ENCODE measurements around the gene GNG12. TPM values are rescaled to one million over a fixed set of nuclear protein-coding genes. Genes with fewer than 3 reads are reported as not detected.

Gene GNG12
- total RNA-seq, 2 donors from 2014 or later, result 77.1 to 131 TPM

- no peaks in the 10 kb centered on the region for H3K9me3 ChIP-seq
- H3K27me3 ChIP-seq, result no peaks in the 10 kb centered on the region
- H3K36me3 ChIP-seq, result no peaks in the 10 kb centered on the region
- DNase-seq, result no peak
- no peak overlapping the region for H3K4me3 ChIP-seq
- no peaks in the 10 kb centered on the region for H3K4me1 ChIP-seq
- no peak overlapping the region for H3K9ac ChIP-seq (ENCODE audit: low read depth in 2 of 2, low read length in 2 of 2)
- intact Hi-C loops (cut with DNase I), result no loop called here
- H3K27ac ChIP-seq, result no peak overlapping the region
- TF ChIP-seq CTCF (IDR thresholded peaks at IDR 0.05), result no peak
Observed at GRCh38 chr1:67792103-67792502, 41.2 kb downstream of the GNG12 start.

GRCh38 chr1:67791686-67792085 is 41.6 kb downstream of the GNG12 start:
- Histone ChIP-seq H3K4me3 (no peak overlapping the region), H3K4me1 (no peaks in the 10 kb centered on the region), H3K9ac (ENCODE audit: low read depth in 2 of 2, low read length in 2 of 2) (no peak overlapping the region), H3K27ac (no peak overlapping the region), H3K27me3 (no peaks in the 10 kb centered on the region), H3K36me3 (no peaks in the 10 kb centered on the region), H3K9me3 (no peaks in the 10 kb centered on the region)
- intact Hi-C loops (cut with DNase I), result no loop called here
- TF ChIP-seq CTCF (IDR thresholded peaks at IDR 0.05), result no peak
- DNase-seq, result no peak

- Histone ChIP-seq H3K9ac (ENCODE audit: low read depth in 2 of 2, low read length in 2 of 2) (no peak overlapping the region), H3K9me3 (no peaks in the 10 kb centered on the region), H3K27me3 (no peaks in the 10 kb centered on the region), H3K36me3 (no peaks in the 10 kb centered on the region), H3K4me3 (no peak overlapping the region), H3K27ac (no peak overlapping the region), H3K4me1 (no peaks in the 10 kb centered on the region)
- intact Hi-C loops (cut with DNase I), result no loop called here
- no peak for TF ChIP-seq CTCF (IDR thresholded peaks at IDR 0.05)
- DNase-seq, result no peak
Observed at GRCh38 chr1:67791261-67791660, 42.0 kb downstream of the GNG12 start.

GRCh38 chr1:67790201-67790692 is 43.0 kb downstream of the GNG12 start:
- no peak overlapping the region for H3K9ac ChIP-seq (ENCODE audit: low read depth in 2 of 2, low read length in 2 of 2)
- no peak overlapping the region for H3K4me3 ChIP-seq
- no peaks in the 10 kb centered on the region for H3K36me3 ChIP-seq
- no peaks in the 10 kb centered on the region for H3K27me3 ChIP-seq
- H3K4me1 ChIP-seq, result no peaks in the 10 kb centered on the region
- no peak for DNase-seq
- H3K27ac ChIP-seq, result no peak overlapping the region
- H3K9me3 ChIP-seq, result no peaks in the 10 kb centered on the region
- TF ChIP-seq CTCF (IDR thresholded peaks at IDR 0.05), result no peak
- intact Hi-C loops (cut with DNase I), result no loop called here

- TF ChIP-seq CTCF (IDR thresholded peaks at IDR 0.05), result no peak
- no peaks in the 10 kb centered on the region for H3K9me3 ChIP-seq
- intact Hi-C loops (cut with DNase I), result no loop called here
- no peaks in the 10 kb centered on the region for H3K27me3 ChIP-seq
- no peak overlapping the region for H3K9ac ChIP-seq (ENCODE audit: low read depth in 2 of 2, low read length in 2 of 2)
- no peak overlapping the region for H3K27ac ChIP-seq
- no peak overlapping the region for H3K4me3 ChIP-seq
- no peaks in the 10 kb centered on the region for H3K36me3 ChIP-seq
- H3K4me1 ChIP-seq, result no peaks in the 10 kb centered on the region
- DNase-seq, result no peak
Observed at GRCh38 chr1:67789551-67789950, 43.7 kb downstream of the GNG12 start.

GRCh38 chr1:67788904-67789303 is 44.4 kb downstream of the GNG12 start:
- no peaks in the 10 kb centered on the region for H3K36me3 ChIP-seq
- no peaks in the 10 kb centered on the region for H3K27me3 ChIP-seq
- H3K9ac ChIP-seq (ENCODE audit: low read depth in 2 of 2, low read length in 2 of 2), result no peak overlapping the region
- no peak for DNase-seq
- H3K4me3 ChIP-seq, result no peak overlapping the region
- TF ChIP-seq CTCF (IDR thresholded peaks at IDR 0.05), result no peak
- intact Hi-C loops (cut with DNase I), result no loop called here
- no peaks in the 10 kb centered on the region for H3K4me1 ChIP-seq
- no peaks in the 10 kb centered on the region for H3K9me3 ChIP-seq
- no peak overlapping the region for H3K27ac ChIP-seq
